HepG2 (cell line): Measurements from ENCODE around the gene ZC3H18. TPM values are rescaled to one million over a fixed set of nuclear protein-coding genes. Genes with fewer than 3 reads are reported as not detected.

Experiments used
- DMAP1 ChIP-seq: IDR thresholded peaks from 2 replicates; pipeline ENCODE4 v1.6.1; 2016
- DRAP1 ChIP-seq: IDR thresholded peaks from 2 replicates; pipeline ENCODE4 v1.6.1; 2016; ENCODE audit warnings: missing genetic modification reagents, missing compliant biosample characterization
- GLMP ChIP-seq: sonication (generic); formaldehyde crosslinking; IDR thresholded peaks from 2 replicates; pipeline ENCODE4 v1.9.0; 2021; ENCODE audit warnings: missing genetic modification reagents, mild to moderate bottlenecking, borderline replicate concordance
- HMGA1 ChIP-seq: sonication (generic); formaldehyde crosslinking; conservative IDR thresholded peaks from 2 replicates; pipeline ENCODE4 v1.4.0; 2020; ENCODE audit warnings: missing genetic modification reagents
- HNRNPUL1 ChIP-seq: fragments of 200-400 bp; formaldehyde crosslinking; IDR thresholded peaks from 2 replicates; pipeline ENCODE4 v1.6.1; 2017; ENCODE audit warnings: low read depth, mild to moderate bottlenecking, low read length, moderate library complexity
- MIER3 ChIP-seq: IDR thresholded peaks from 2 replicates; pipeline ENCODE4 v1.6.1; 2016; ENCODE audit warnings: missing compliant biosample characterization, borderline replicate concordance
- MTA3 ChIP-seq: sonication (generic); formaldehyde crosslinking; IDR thresholded peaks from 2 replicates; pipeline ENCODE4 v1.4.0; 2020; ENCODE audit warnings: missing genetic modification reagents
- MXD4 ChIP-seq: IDR thresholded peaks from 2 replicates; pipeline ENCODE4 v1.6.1; 2016; ENCODE audit warnings: mild to moderate bottlenecking, missing biosample characterization, missing genetic modification reagents
- NR1H2 ChIP-seq: sonication (generic); formaldehyde crosslinking; IDR thresholded peaks from 2 replicates; pipeline ENCODE4 v1.8.1; 2022; ENCODE audit warnings: low read depth, missing genetic modification reagents, borderline replicate concordance
- PREB ChIP-seq: sonication (generic); formaldehyde crosslinking; IDR thresholded peaks from 2 replicates; pipeline ENCODE4 v1.4.0; 2020; ENCODE audit warnings: missing genetic modification reagents
- REXO4 ChIP-seq: sonication (generic); formaldehyde crosslinking; IDR thresholded peaks from 2 replicates; pipeline ENCODE4 v1.8.0; 2022; ENCODE audit warnings: missing genetic modification reagents, mild to moderate bottlenecking, borderline replicate concordance
- SCMH1 ChIP-seq: sonication (generic); formaldehyde crosslinking; IDR thresholded peaks from 2 replicates; pipeline ENCODE4 v1.9.0; 2021; ENCODE audit warnings: missing genetic modification reagents, mild to moderate bottlenecking, borderline replicate concordance
- SOX13 ChIP-seq, 3 experiments: fragments of 450-650 bp in 1 of 3; sonication (generic) in 1 of 3; formaldehyde crosslinking in 1 of 3; IDR thresholded peaks in 2 of 3; conservative IDR thresholded peaks in 1 of 3; 2 replicates each; pipeline versions ENCODE4 v1.5.0 to v1.6.1; 2016 to 2020; ENCODE audit warnings: antibody characterized with exemption in 1 of 3, mild to moderate bottlenecking in 1 of 3, missing compliant biosample characterization in 1 of 3, missing genetic modification reagents in 1 of 3, moderate library complexity in 1 of 3
- YEATS4 ChIP-seq: sonication (generic); formaldehyde crosslinking; IDR thresholded peaks from 2 replicates; pipeline ENCODE4 v1.4.0; 2020; ENCODE audit warnings: missing genetic modification reagents, borderline replicate concordance
- YY1 ChIP-seq: IDR thresholded peaks from 2 replicates; pipeline ENCODE4 v1.6.1; 2011; ENCODE audit warnings: low read length, low read depth, moderate library complexity, mild to moderate bottlenecking; ENCODE audit not compliant: insufficient read depth, insufficient replicate concordance
- ZNF230 ChIP-seq: sonication (generic); formaldehyde crosslinking; IDR thresholded peaks from 2 replicates; pipeline ENCODE4 v1.4.0; 2020; ENCODE audit warnings: mild to moderate bottlenecking, missing genetic modification reagents
- ZNF513 ChIP-seq: sonication (generic); formaldehyde crosslinking; conservative IDR thresholded peaks from 2 replicates; pipeline ENCODE4 v1.5.0; 2020; ENCODE audit warnings: missing genetic modification reagents
- ZNF543 ChIP-seq: sonication (generic); formaldehyde crosslinking; IDR thresholded peaks from 2 replicates; pipeline ENCODE4 v1.4.0; 2020; ENCODE audit warnings: mild to moderate bottlenecking, missing genetic modification reagents
- ZNF747 ChIP-seq: sonication (generic); formaldehyde crosslinking; IDR thresholded peaks from 2 replicates; pipeline ENCODE4 v1.8.1; 2023; ENCODE audit warnings: missing genetic modification reagents, mild to moderate bottlenecking, borderline replicate concordance
- polyA plus RNA-seq, 8 experiments: library from polyadenylated mRNA; depleted of rRNA in 3 of 8; stranded (reverse) in 7 of 8; unstranded in 1 of 8; fragments of >200 nt; fragmentation: Illumina TruSeq in 4 of 8; extraction: Trizol in 4 of 8; gene quantifications; 2 replicates each; pipeline versions ENCODE4 v1.2.1 to v1.2.3, GENCODE V29; 2011 to 2016; ENCODE audit warnings: low read depth in 4 of 8, missing spikeins in 1 of 8, mixed read lengths in 1 of 8; ENCODE audit not compliant: insufficient read depth in 1 of 8
- total RNA-seq, 5 experiments: library from RNA; depleted of rRNA; stranded (reverse); fragments of >200 nt; fragmentation: Illumina TruSeq; extraction: Trizol; gene quantifications; 2 replicates each; pipeline ENCODE4 v1.2.3, GENCODE V29; 2016; ENCODE audit warnings: low read depth in 1 of 5
- TF ChIP-seq, protein P1 (sequence below): sonication (generic); formaldehyde crosslinking; IDR thresholded peaks from 2 replicates; pipeline ENCODE4 v1.5.1; 2020; ENCODE audit warnings: mild to moderate bottlenecking, missing genetic modification reagents, borderline replicate concordance

The ZC3H18 gene
- total and polyA plus RNA-seq, 2 of the 13 experiments (the other 11 are each of a cell fraction or from before 2014, with no cell fraction given): 11.2 to 27.4 TPM

- no peak for TF ChIP-seq GLMP (CRISPR knock-in tag)
- TF ChIP-seq ZNF747: peak; percentile 52; the same call in 1 of the 2 replicates
- no peak for TF ChIP-seq SCMH1 (CRISPR knock-in tag)
- TF ChIP-seq, protein P1, sequence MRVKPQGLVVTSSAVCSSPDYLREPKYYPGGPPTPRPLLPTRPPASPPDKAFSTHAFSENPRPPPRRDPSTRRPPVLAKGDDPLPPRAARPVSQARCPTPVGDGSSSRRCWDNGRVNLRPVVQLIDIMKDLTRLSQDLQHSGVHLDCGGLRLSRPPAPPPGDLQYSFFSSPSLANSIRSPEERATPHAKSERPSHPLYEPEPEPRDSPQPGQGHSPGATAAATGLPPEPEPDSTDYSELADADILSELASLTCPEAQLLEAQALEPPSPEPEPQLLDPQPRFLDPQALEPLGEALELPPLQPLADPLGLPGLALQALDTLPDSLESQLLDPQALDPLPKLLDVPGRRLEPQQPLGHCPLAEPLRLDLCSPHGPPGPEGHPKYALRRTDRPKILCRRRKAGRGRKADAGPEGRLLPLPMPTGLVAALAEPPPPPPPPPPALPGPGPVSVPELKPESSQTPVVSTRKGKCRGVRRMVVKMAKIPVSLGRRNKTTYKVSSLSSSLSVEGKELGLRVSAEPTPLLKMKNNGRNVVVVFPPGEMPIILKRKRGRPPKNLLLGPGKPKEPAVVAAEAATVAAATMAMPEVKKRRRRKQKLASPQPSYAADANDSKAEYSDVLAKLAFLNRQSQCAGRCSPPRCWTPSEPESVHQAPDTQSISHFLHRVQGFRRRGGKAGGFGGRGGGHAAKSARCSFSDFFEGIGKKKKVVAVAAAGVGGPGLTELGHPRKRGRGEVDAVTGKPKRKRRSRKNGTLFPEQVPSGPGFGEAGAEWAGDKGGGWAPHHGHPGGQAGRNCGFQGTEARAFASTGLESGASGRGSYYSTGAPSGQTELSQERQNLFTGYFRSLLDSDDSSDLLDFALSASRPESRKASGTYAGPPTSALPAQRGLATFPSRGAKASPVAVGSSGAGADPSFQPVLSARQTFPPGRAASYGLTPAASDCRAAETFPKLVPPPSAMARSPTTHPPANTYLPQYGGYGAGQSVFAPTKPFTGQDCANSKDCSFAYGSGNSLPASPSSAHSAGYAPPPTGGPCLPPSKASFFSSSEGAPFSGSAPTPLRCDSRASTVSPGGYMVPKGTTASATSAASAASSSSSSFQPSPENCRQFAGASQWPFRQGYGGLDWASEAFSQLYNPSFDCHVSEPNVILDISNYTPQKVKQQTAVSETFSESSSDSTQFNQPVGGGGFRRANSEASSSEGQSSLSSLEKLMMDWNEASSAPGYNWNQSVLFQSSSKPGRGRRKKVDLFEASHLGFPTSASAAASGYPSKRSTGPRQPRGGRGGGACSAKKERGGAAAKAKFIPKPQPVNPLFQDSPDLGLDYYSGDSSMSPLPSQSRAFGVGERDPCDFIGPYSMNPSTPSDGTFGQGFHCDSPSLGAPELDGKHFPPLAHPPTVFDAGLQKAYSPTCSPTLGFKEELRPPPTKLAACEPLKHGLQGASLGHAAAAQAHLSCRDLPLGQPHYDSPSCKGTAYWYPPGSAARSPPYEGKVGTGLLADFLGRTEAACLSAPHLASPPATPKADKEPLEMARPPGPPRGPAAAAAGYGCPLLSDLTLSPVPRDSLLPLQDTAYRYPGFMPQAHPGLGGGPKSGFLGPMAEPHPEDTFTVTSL (CRISPR knock-in tag): no peak
- TF ChIP-seq MTA3: no peak
- TF ChIP-seq ZNF230: no peak
- TF ChIP-seq YY1: no peak
- no peak for TF ChIP-seq NR1H2 (CRISPR knock-in tag)
- no peak; the same call in 1 of the 2 replicates for TF ChIP-seq MIER3 (CRISPR knock-in tag)
- no peak for TF ChIP-seq SOX13 (IDR thresholded peaks at IDR 0.05)
- TF ChIP-seq SOX13 (CRISPR knock-in tag; conservative IDR thresholded peaks at IDR 0.05 in 1 of 2, IDR thresholded peaks at IDR 0.05 in 1 of 2): 0 out of 4 replicates have a peak, but pooled peaks of 1 of the 2 experiments have one; percentile 2
- TF ChIP-seq HNRNPUL1: no peak
- TF ChIP-seq HMGA1 (CRISPR knock-in tag): no peak
- TF ChIP-seq MXD4 (CRISPR knock-in tag): no peak
- peak; percentile 35 for TF ChIP-seq ZNF543 (CRISPR knock-in tag)
- no peak for TF ChIP-seq DRAP1
- no peak for TF ChIP-seq YEATS4 (CRISPR knock-in tag)
- peak; percentile 23; the same call in 1 of the 2 replicates for TF ChIP-seq DMAP1 (CRISPR knock-in tag)
- no peak for TF ChIP-seq REXO4 (CRISPR knock-in tag)
- TF ChIP-seq PREB (CRISPR knock-in tag): no peak
- TF ChIP-seq ZNF513 (CRISPR knock-in tag): no peak
Observed at GRCh38 chr16:88569614-88569984, 604 bp upstream of the ZC3H18 start (continued).
